Prostate gland (tissue), 2 donors: ENCODE measurements around the gene CD58. TPM values are rescaled to one million over a fixed set of nuclear protein-coding genes. Genes with fewer than 3 reads are reported as not detected.
A peak's percentile ranks its signal among the peaks of the same experiment; 100 is the strongest.

ENCODE experiments used
- DNase-seq: peaks from one replicate; pipeline ENCODE4 v3.0.0-alpha.2; 2019; ENCODE audit warnings: low spot score
- H3K27ac ChIP-seq, 2 donors: fragments of 200-600 bp; sonication (generic); 2 replicates each; pipeline ENCODE4 v1.5.1; 2017 to 2019
- H3K27me3 ChIP-seq: fragments of 200-600 bp; sonication (generic); replicated peaks from 2 replicates; pipeline ENCODE4 v1.5.1; 2019; ENCODE audit not compliant: insufficient read depth
- H3K36me3 ChIP-seq, 2 donors: fragments of 200-600 bp; sonication (generic); 1 replicate in 1 of 2; 2 replicates in 1 of 2; pipeline versions ENCODE4 v1.5.1 to v1.8.1; 2017 to 2019
- H3K4me1 ChIP-seq: fragments of 200-600 bp; sonication (generic); replicated peaks from 2 replicates; pipeline ENCODE4 v1.5.1; 2019
- H3K4me3 ChIP-seq, 2 donors: fragments of 200-600 bp; sonication (generic); 2 replicates each; pipeline ENCODE4 v1.5.1; 2017 to 2019
- H3K9me3 ChIP-seq: fragments of 200-600 bp; sonication (generic); 2 replicates; pipeline ENCODE4 v1.5.1; 2017
- POLR2A ChIP-seq: fragments of 450-650 bp; IDR thresholded peaks from one replicate; pipeline ENCODE4 v1.6.1; 2016; ENCODE audit warnings: antibody characterized with exemption, mild to moderate bottlenecking
- POLR2AphosphoS5 ChIP-seq: sonication (generic); formaldehyde crosslinking; IDR thresholded peaks from one replicate; pipeline ENCODE4 v1.6.1; 2017; ENCODE audit warnings: antibody characterized with exemption
- WGBS: methylation state at CpG from one replicate; pipeline ENCODE4 v1.1.5; 2018; 5-methylcytosine and 5-hydroxymethylcytosine counted together
- intact Hi-C: fragments of 100-400 bp; cut with DNase I; formaldehyde crosslinking; loops from one replicate; pipeline ENCODE4 v1.14.2; 2022
- total RNA-seq, 2 donors: library from RNA; depleted of rRNA; stranded (reverse); fragments of >200 nt; gene quantifications; one replicate each; pipeline ENCODE4 v1.1.0, GENCODE V29; 2016
- TF ChIP-seq, protein P1 (sequence below), 4 experiments: fragments of 200-600 bp in 2 of 4; fragments of 450-650 bp in 2 of 4; sonication (generic) in 2 of 4; IDR thresholded peaks; 1 replicate in 3 of 4; 2 replicates in 1 of 4; pipeline ENCODE4 v1.5.1; 2016 to 2019; ENCODE audit warnings: antibody characterized with exemption in 4 of 4, mild to moderate bottlenecking in 2 of 4, moderate library complexity in 2 of 4

The CD58 gene
- total RNA-seq, 2 donors from 2014 or later = 10.4 to 13.7 TPM

DNA sequence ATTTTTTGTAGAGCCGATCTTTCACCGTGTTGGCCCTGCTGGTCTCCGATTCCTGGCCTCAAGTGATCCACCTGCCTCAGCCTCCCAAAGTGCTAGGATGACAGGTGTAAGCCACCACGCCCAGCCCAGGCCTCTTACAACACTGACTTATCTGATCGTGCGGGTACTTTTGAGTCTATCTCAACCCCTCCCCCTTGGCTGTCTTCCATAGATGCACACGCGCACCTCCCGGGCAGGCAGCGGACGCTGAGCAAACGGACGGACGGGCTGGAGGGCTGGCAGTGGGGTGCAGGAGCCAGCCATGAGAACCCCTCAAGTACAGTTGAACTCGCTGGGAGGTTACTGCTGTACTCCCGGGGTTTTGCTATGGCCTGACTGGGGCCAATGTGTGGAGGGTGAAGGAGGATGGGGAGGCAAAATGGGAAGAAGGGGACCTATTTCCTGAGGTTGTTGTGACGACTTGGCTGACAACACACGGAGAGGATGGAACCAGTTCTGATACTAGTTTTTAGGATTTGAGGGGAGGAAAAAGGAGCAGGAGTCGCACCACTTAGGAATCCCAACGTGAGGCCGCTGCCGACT is 959 bp downstream of the CD58 start:
- WGBS = 24% methylated on average over 22 of the region's 22 CpGs
- Histone ChIP-seq H3K27me3 (no peaks in the 10 kb centered on the region), H3K4me1 (no peaks in the 10 kb centered on the region), H3K9me3 (no peaks in the 10 kb centered on the region), H3K4me3 (peak overlapping the region; percentile 63 to 97), H3K27ac (peak overlapping the region; percentile 94 to 97), H3K36me3 (no peaks in the 10 kb centered on the region)
- TF ChIP-seq POLR2AphosphoS5 (no peak), POLR2A (no peak)
- TF ChIP-seq, protein P1, sequence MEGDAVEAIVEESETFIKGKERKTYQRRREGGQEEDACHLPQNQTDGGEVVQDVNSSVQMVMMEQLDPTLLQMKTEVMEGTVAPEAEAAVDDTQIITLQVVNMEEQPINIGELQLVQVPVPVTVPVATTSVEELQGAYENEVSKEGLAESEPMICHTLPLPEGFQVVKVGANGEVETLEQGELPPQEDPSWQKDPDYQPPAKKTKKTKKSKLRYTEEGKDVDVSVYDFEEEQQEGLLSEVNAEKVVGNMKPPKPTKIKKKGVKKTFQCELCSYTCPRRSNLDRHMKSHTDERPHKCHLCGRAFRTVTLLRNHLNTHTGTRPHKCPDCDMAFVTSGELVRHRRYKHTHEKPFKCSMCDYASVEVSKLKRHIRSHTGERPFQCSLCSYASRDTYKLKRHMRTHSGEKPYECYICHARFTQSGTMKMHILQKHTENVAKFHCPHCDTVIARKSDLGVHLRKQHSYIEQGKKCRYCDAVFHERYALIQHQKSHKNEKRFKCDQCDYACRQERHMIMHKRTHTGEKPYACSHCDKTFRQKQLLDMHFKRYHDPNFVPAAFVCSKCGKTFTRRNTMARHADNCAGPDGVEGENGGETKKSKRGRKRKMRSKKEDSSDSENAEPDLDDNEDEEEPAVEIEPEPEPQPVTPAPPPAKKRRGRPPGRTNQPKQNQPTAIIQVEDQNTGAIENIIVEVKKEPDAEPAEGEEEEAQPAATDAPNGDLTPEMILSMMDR (IDR thresholded peaks at IDR 0.05) = no peak
- peak; percentile 34 for DNase-seq
- intact Hi-C loops = loop anchor here (5.0 kb wide), 1 partner anchor 97 kb away; the partner anchor contains the start of gene IGSF3

DNA sequence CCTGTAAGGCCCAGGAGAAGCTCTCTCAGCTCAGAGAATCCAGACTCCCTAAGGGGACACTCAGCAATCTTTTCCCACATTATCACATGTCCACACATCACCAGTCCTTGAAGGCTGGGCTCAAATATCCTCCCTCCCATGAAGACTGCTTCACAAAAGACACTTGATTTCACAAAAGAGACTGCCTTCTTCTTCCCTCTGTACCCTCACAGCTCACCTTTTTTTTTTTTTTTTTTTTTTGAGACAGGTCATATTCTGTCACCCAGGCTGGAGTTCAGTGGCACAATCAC is 1.5 kb downstream of the CD58 start:
- H3K9me3 ChIP-seq = no peaks in the 10 kb centered on the region
- no peak overlapping the region for H3K4me3 ChIP-seq
- TF ChIP-seq POLR2A = no peak
- TF ChIP-seq, protein P1 (IDR thresholded peaks at IDR 0.05) = no peak
- no peak for TF ChIP-seq POLR2AphosphoS5
- no peaks in the 10 kb centered on the region for H3K27me3 ChIP-seq
- no peaks in the 10 kb centered on the region for H3K4me1 ChIP-seq
- no peaks in the 10 kb centered on the region for H3K36me3 ChIP-seq
- DNase-seq = no peak
- intact Hi-C loops = no loop called here
- no peak overlapping the region for H3K27ac ChIP-seq

DNA sequence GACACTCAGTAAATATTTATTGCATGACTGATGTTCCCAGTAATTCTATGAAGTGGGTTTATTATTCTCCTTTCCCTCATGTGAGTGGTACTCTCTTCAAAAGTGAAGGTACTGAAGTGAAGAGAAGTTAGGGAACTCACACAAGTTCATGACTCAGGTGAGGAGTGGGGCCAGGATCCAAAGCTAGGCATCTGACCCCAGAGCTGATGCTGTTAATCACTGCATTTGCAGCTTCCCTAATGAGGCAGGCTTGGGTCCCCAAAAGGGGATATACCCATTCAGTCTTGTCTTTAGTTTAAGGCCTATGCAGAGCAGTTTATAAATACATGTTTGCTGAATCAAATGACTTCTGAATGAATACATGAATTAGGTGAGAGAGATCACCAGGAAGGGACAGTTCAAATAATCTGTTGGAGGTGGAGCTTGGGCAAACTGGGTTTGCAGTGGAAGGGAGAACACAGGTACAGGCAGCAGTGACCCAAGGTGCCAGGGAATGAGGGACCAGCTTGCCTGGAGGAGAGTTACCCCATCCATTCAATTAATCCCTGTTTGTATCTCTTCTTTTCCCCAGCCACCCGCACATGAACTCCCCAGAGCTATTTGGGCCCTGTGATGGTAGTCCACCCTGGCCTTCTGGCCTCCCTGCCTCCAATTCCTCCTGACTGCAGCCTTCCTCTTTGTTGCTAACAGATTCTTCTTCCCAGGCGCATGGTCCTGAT is 2.0 kb downstream of the CD58 start:
- Histone ChIP-seq H3K4me1 (no peaks in the 10 kb centered on the region), H3K9me3 (no peaks in the 10 kb centered on the region), H3K4me3 (no peak overlapping the region), H3K27ac (no peak overlapping the region), H3K27me3 (no peaks in the 10 kb centered on the region), H3K36me3 (no peaks in the 10 kb centered on the region)
- intact Hi-C loops = no loop called here
- DNase-seq = no peak
- 94% methylated on average over 2 of the region's 2 CpGs for WGBS
- TF ChIP-seq POLR2AphosphoS5 (no peak), POLR2A (no peak)
- TF ChIP-seq, protein P1 (IDR thresholded peaks at IDR 0.05) = no peak

DNA sequence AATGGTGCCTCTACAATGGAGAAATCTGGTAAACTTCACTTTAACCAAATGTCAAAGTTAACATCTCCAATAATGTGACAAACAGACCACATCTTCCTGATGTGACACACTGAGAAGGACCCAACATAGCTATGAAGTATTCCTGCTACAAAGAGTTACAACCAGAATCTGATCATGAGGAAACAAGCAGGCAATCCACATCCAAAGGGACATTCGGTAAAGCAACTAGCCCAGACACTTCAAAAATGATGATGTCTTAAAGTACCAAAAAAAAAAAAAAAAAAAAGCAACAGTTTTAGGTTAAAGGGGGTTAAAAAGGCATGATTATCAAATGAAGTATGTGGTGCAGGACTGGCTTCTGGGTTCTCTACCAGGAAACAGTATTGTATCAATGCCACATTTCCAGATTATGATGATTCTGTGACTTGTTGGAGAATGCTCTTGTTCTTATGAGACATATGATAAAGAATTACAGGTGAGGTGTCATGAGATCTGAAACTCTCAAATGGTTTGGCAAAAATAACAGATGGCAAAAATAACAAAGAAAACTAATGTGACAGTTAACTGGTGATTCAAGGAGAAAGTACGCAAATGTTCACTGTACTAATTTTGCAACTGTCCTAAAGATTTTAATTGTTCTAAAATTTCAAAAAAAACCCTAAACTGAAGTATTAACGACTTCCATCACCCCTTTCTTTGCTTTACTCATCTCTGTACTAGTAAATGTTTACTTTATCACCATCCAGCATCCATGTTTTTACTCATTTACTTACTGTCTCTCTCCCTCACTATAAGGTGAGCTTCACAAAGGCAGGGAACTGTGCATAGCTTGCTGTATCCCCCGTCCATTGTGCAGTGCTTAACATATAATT is 2.8 kb downstream of the CD58 start:
- WGBS = 70% methylated on average over 4 of the region's 4 CpGs
- H3K27ac ChIP-seq = no peak overlapping the region
- DNase-seq = no peak
- H3K9me3 ChIP-seq = no peaks in the 10 kb centered on the region
- H3K4me1 ChIP-seq = no peaks in the 10 kb centered on the region
- no peak for TF ChIP-seq POLR2AphosphoS5
- TF ChIP-seq POLR2A = no peak
- TF ChIP-seq, protein P1 (IDR thresholded peaks at IDR 0.05) = no peak
- no peak overlapping the region for H3K4me3 ChIP-seq
- no peaks in the 10 kb centered on the region for H3K27me3 ChIP-seq
- no peaks in the 10 kb centered on the region for H3K36me3 ChIP-seq
- intact Hi-C loops = no loop called here
